ENCODE measurements around the gene PARVG. TPM values are rescaled to one million over a fixed set of nuclear protein-coding genes. Genes with fewer than 3 reads are reported as not detected.

The PARVG gene
- total and polyA plus RNA-seq, 2 donors (not counting 3 experiments of a cell fraction or from before 2014, with no cell fraction given): 0.82 TPM; not detected in 1

DNA sequence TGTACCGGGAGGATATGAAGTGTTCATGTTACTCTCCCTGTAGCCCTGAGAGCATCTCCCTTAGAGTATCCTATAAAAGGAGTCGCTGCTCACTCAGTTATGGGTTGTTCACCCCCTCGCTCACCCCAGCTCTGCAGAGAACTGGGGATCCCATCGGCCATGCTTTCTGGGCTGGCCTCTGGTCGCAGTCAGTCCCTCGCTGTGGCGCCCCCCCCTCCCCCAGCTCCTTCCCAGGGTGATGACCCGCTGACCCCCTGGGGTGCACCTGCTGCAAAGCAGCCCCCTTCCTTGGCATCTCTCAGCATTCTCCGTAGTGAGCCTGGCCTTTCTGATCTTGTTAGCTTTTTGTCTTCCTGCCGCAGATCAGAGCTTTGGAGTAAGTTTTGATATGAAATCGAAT, 10.3 kb upstream of the PARVG start:
- FAIRE-seq (no peak), DNase-seq (ENCODE audit: low read depth, low spot score) (no peak)
- dilution Hi-C loops (cut with MboI; ENCODE audit: extremely low pct_ligation_motif_present, low sequenced_read_pairs) (no loop called here), intact Hi-C loops (cut with micrococcal nuclease) (no loop called here)
- H3K9me1 ChIP-seq (replicated peaks; ENCODE audit: control insufficient read depth, extremely low read depth, insufficient read depth, low read length): no peaks in the 10 kb centered on the region
- no peaks in the 10 kb centered on the region for H3K27me3 ChIP-seq (ENCODE audit: control insufficient read depth in 2 of 2, insufficient read depth in 2 of 2, low read length in 2 of 2)
- H3K27ac ChIP-seq (ENCODE audit: insufficient read depth, low read depth, low read length): no peak overlapping the region
- ChIA-PET CTCF (interaction anchor here (1.5 kb wide), 1 partner anchor 457 kb away, joined by 3 read pairs; no protein-coding TSS in a partner anchor), POLR2A (no interaction called here)
- H3K4me2 ChIP-seq (ENCODE audit: insufficient read depth, low read length): no peak overlapping the region
- no peaks in the 10 kb centered on the region for H3K79me2 ChIP-seq (ENCODE audit: control insufficient read depth, insufficient read depth, low read length)
- no peak overlapping the region for H2AFZ ChIP-seq (ENCODE audit: low read depth, low read length)
- no peaks in the 10 kb centered on the region for H3K9me3 ChIP-seq (replicated peaks; ENCODE audit: control insufficient read depth, insufficient read depth, low read length)
- H3K36me3 ChIP-seq (ENCODE audit: control insufficient read depth in 2 of 2, extremely low read depth in 1 of 2, insufficient read depth in 2 of 2, low read length in 2 of 2): peaks cover 2 to 13% of the 10 kb centered on the region in 2 experiments
- no peaks in the 10 kb centered on the region for H4K20me1 ChIP-seq (replicated peaks; ENCODE audit: control insufficient read depth, extremely low read depth, insufficient read depth, low read length)
- no peak overlapping the region for H3K4me3 ChIP-seq (replicated peaks in 1 of 3; ENCODE audit: insufficient read depth in 1 of 3, low read depth in 1 of 3, low read length in 3 of 3)
- TF ChIP-seq EZH2 (IDR thresholded peaks at IDR 0.05; ENCODE audit: borderline replicate concordance, low read depth, low read length, severe bottlenecking) (no peak), POLR2A (IDR thresholded peaks at IDR 0.05; ENCODE audit: low read depth, low read length) (no peak), FOS (IDR thresholded peaks at IDR 0.05; ENCODE audit: borderline replicate concordance, insufficient read depth, low read length) (no peak), JUN (IDR thresholded peaks at IDR 0.05; ENCODE audit: borderline replicate concordance, insufficient read depth, insufficient read length, low read depth) (no peak), GATA2 (IDR thresholded peaks at IDR 0.05; ENCODE audit: insufficient read depth, insufficient read length, low read depth, low read length) (no peak), POLR2AphosphoS5 (IDR thresholded peaks at IDR 0.05; ENCODE audit: insufficient read depth, low read depth, low read length) (no peak), MYC (IDR thresholded peaks at IDR 0.05; ENCODE audit: low read depth, low read length) (no peak), CTCF (IDR thresholded peaks at IDR 0.05; ENCODE audit: extremely low read depth in 1 of 2, insufficient read depth in 1 of 2, low read depth in 1 of 2, low read length in 2 of 2) (no peak)
- TF ChIP-seq, protein P1, sequence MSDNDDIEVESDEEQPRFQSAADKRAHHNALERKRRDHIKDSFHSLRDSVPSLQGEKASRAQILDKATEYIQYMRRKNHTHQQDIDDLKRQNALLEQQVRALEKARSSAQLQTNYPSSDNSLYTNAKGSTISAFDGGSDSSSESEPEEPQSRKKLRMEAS (IDR thresholded peaks at IDR 0.05; ENCODE audit: insufficient read depth, insufficient read length): no peak
- no peaks in the 10 kb centered on the region for H3K4me1 ChIP-seq (ENCODE audit: control insufficient read depth, extremely low read depth, insufficient read depth, low read length)
- no TSS peak for BruUV-seq (replicated peaks)
- H3K9ac ChIP-seq (replicated peaks; ENCODE audit: extremely low read depth, insufficient read depth, low read length): no peak overlapping the region

Data from endothelial cell of umbilical vein (primary cell).